PC-9 (cell line): ENCODE data around the gene NFIX. TPM values are rescaled to one million over a fixed set of nuclear protein-coding genes. Genes with fewer than 3 reads are reported as not detected.

ENCODE experiments used
- BruUV-seq: library from RNA; stranded (reverse); fragments of 400-500 nt; replicated peaks from 2 replicates; lab custom pipeline; 2021; lab: Mats Ljungman, UMichigan
- CTCF ChIA-PET: fragments of 300-600 bp; sonication (Branson Sonifier 250); formaldehyde crosslinking; loops from one replicate; lab custom pipeline; 2022; ENCODE audit warnings: antibody characterized with exemption; lab: Charles Lee
- POLR2A ChIA-PET: fragments of 300-600 bp; sonication (Branson Sonifier 250); formaldehyde crosslinking; loops from one replicate; lab custom pipeline; 2022; ENCODE audit warnings: antibody characterized with exemption; ENCODE audit not compliant: unreplicated experiment; lab: Charles Lee
- DNase-seq, 2 experiments: peaks; one replicate each; pipeline versions ENCODE4 v3.0.0 to v3.0.0-alpha.2; 2015 to 2022; ENCODE audit warnings: mixed read lengths in 1 of 2
- H2AFZ ChIP-seq: fragments of 200-600 bp; sonication (generic); 2 replicates; pipeline ENCODE4 v1.8.1; 2017; ENCODE audit warnings: antibody characterized with exemption
- H3F3A ChIP-seq: fragments of 200-600 bp; sonication (generic); 2 replicates; pipeline ENCODE4 v1.8.1; 2017; ENCODE audit warnings: antibody characterized with exemption, mild to moderate bottlenecking, low read depth; ENCODE audit not compliant: insufficient read depth
- H3K27ac ChIP-seq: fragments of 200-600 bp; sonication (generic); 2 replicates; pipeline ENCODE4 v1.6.1; 2016; ENCODE audit warnings: mixed run types
- H3K27me3 ChIP-seq: fragments of 200-600 bp; sonication (generic); 2 replicates; pipeline ENCODE4 v1.6.1; 2016; ENCODE audit warnings: low read depth, mixed run types; ENCODE audit not compliant: insufficient read depth
- H3K36me3 ChIP-seq: fragments of 200-600 bp; sonication (generic); 2 replicates; pipeline ENCODE4 v1.6.1; 2016; ENCODE audit warnings: low read depth, mixed run types
- H3K4me1 ChIP-seq: fragments of 200-600 bp; sonication (generic); replicated peaks from 2 replicates; pipeline ENCODE4 v1.6.1; 2016; ENCODE audit warnings: mixed run types; ENCODE audit not compliant: insufficient read depth
- H3K4me2 ChIP-seq: fragments of 200-600 bp; sonication (generic); 2 replicates; pipeline ENCODE4 v1.6.1; 2017; ENCODE audit warnings: mixed run types
- H3K4me3 ChIP-seq: fragments of 200-600 bp; sonication (generic); 2 replicates; pipeline ENCODE4 v1.6.1; 2016; ENCODE audit warnings: mixed run types
- H3K79me2 ChIP-seq: fragments of 200-600 bp; sonication (generic); 2 replicates; pipeline ENCODE4 v1.6.1; 2017; ENCODE audit warnings: low read depth, mixed run types
- H3K9me2 ChIP-seq: fragments of 200-600 bp; sonication (generic); 2 replicates; pipeline ENCODE4 v1.8.1; 2017; ENCODE audit warnings: mild to moderate bottlenecking; ENCODE audit not compliant: insufficient read depth
- H3K9me3 ChIP-seq: fragments of 200-600 bp; sonication (generic); 2 replicates; pipeline ENCODE4 v1.8.1; 2016; ENCODE audit warnings: low read depth; ENCODE audit not compliant: insufficient read depth
- H4K20me1 ChIP-seq: fragments of 200-600 bp; sonication (generic); 2 replicates; pipeline ENCODE4 v1.8.1; 2017; ENCODE audit not compliant: insufficient read depth
- CTCF ChIP-seq: fragments of 200-600 bp; sonication (generic); conservative IDR thresholded peaks from 2 replicates; pipeline ENCODE4 v1.6.1; 2017; ENCODE audit warnings: mixed run types, antibody characterized with exemption, mild to moderate bottlenecking, moderate library complexity
- EZH2 ChIP-seq: fragments of 200-600 bp; sonication (generic); IDR thresholded peaks from 2 replicates; pipeline ENCODE4 v1.8.0; 2017; ENCODE audit warnings: antibody characterized with exemption, low read depth
- intact Hi-C: fragments of 100-400 bp; cut with micrococcal nuclease; formaldehyde crosslinking; loops from one replicate; pipeline ENCODE4 v1.10.0; 2022; ENCODE audit not compliant: unreplicated experiment
- total RNA-seq: library from RNA; stranded (reverse); gene quantifications from 2 replicates; pipeline ENCODE4 v1.2.3, GENCODE V29; 2021

The NFIX gene
- total RNA-seq, 1 experiment from 2014 or later = 24.2 TPM

- no peaks in the 10 kb centered on the region for H3K9me3 ChIP-seq
- no peak for DNase-seq
- no peak for TF ChIP-seq EZH2
- TF ChIP-seq CTCF = peak; percentile 48; the same call in 1 of the 2 replicates
- H3K9me2 ChIP-seq = no peaks in the 10 kb centered on the region
- no peaks in the 10 kb centered on the region for H4K20me1 ChIP-seq
- 0 out of 2 replicates have a peak, but pooled peaks cover 8% of the 10 kb centered on the region for H3F3A ChIP-seq
- H3K27me3 ChIP-seq = no peaks in the 10 kb centered on the region
- ChIA-PET POLR2A (no interaction called here), CTCF (no interaction called here)
- no TSS peak for BruUV-seq
- intact Hi-C loops = no loop called here
- no peak overlapping the region for H3K27ac ChIP-seq
- no peaks in the 10 kb centered on the region for H3K36me3 ChIP-seq
- H3K4me3 ChIP-seq = no peak overlapping the region
- no peak overlapping the region for H3K4me2 ChIP-seq
- no peaks in the 10 kb centered on the region for H3K79me2 ChIP-seq
- H2AFZ ChIP-seq = no peak overlapping the region
- no peaks in the 10 kb centered on the region for H3K4me1 ChIP-seq
These were observed 87.1 kb downstream of the NFIX start for GRCh38 chr19:13082192-13083007.

GRCh38 chr19:13083008-13083404, 87.7 kb downstream of the NFIX start:
- H3K9me3 ChIP-seq = no peaks in the 10 kb centered on the region
- 0 out of 2 replicates have a peak, but pooled peaks cover 8% of the 10 kb centered on the region for H3F3A ChIP-seq
- DNase-seq = no peak
- H3K9me2 ChIP-seq = no peaks in the 10 kb centered on the region
- H3K27ac ChIP-seq = no peak overlapping the region
- H3K27me3 ChIP-seq = no peaks in the 10 kb centered on the region
- ChIA-PET CTCF (no interaction called here), POLR2A (no interaction called here)
- no peak overlapping the region for H2AFZ ChIP-seq
- no peak overlapping the region for H3K4me3 ChIP-seq
- no peak overlapping the region for H3K4me2 ChIP-seq
- TF ChIP-seq EZH2 (no peak), CTCF (no peak)
- no peaks in the 10 kb centered on the region for H3K36me3 ChIP-seq
- H3K79me2 ChIP-seq = no peaks in the 10 kb centered on the region
- no TSS peak for BruUV-seq
- intact Hi-C loops = no loop called here
- H4K20me1 ChIP-seq = no peaks in the 10 kb centered on the region
- H3K4me1 ChIP-seq = no peaks in the 10 kb centered on the region

GRCh38 chr19:13083627-13084026, 88.4 kb downstream of the NFIX start:
- no peak for TF ChIP-seq CTCF
- TF ChIP-seq EZH2 = no peak
- no peaks in the 10 kb centered on the region for H4K20me1 ChIP-seq
- no peak for DNase-seq
- no peaks in the 10 kb centered on the region for H3K4me1 ChIP-seq
- no peaks in the 10 kb centered on the region for H3K9me2 ChIP-seq
- no TSS peak for BruUV-seq
- no peak overlapping the region for H2AFZ ChIP-seq
- no peak overlapping the region for H3K4me3 ChIP-seq
- H3K79me2 ChIP-seq = no peaks in the 10 kb centered on the region
- 0 out of 2 replicates have a peak, but pooled peaks cover 8% of the 10 kb centered on the region for H3F3A ChIP-seq
- ChIA-PET CTCF (no interaction called here), POLR2A (no interaction called here)
- intact Hi-C loops = no loop called here
- H3K4me2 ChIP-seq = no peak overlapping the region
- no peaks in the 10 kb centered on the region for H3K36me3 ChIP-seq
- no peaks in the 10 kb centered on the region for H3K9me3 ChIP-seq
- no peaks in the 10 kb centered on the region for H3K27me3 ChIP-seq
- H3K27ac ChIP-seq = no peak overlapping the region
